HepG2 (cell line): Measurements from ENCODE around the gene CAMSAP2. TPM values are rescaled to one million over a fixed set of nuclear protein-coding genes. Genes with fewer than 3 reads are reported as not detected.

ENCODE experiments used
- ATAC-seq: fragments of 200-7000 bp; cut with Tn5 transposase; 3 replicates; pipeline ENCODE4 v1.9.1; 2020; ENCODE audit warnings: mild to moderate bottlenecking, moderate library complexity
- BruUV-seq: library from RNA; stranded (reverse); fragments of 400-500 nt; replicated peaks from 2 replicates; lab custom pipeline; 2021; lab: Mats Ljungman, UMichigan
- CTCF ChIA-PET: fragments of 300-600 bp; formaldehyde crosslinking; extraction: SDS; loops from one replicate; lab custom pipeline; 2021; ENCODE audit warnings: low total read pairs, inconsistent platforms, low intra/inter-chr PET ratio; lab: Yijun Ruan, JAX
- POLR2A ChIA-PET: fragments of 350-600 bp; sonication (Branson Sonifier 250); formaldehyde crosslinking; loops from one replicate; lab custom pipeline; 2020; ENCODE audit warnings: antibody characterized with exemption, inconsistent platforms; lab: Yijun Ruan, JAX
- DNase-seq: peaks from one replicate; pipeline ENCODE4 v3.0.0-alpha.2; 2015; ENCODE audit warnings: low spot score
- FAIRE-seq: peaks from 3 replicates; lab custom pipeline; 2011; peaks lifted over from hg19 to GRCh38; lab: Jason Lieb, UNC
- H2AFZ ChIP-seq: one replicate; pipeline ENCODE4 v1.6.1; 2011; ENCODE audit warnings: low read length, inconsistent platforms
- H3K27ac ChIP-seq: fragments of 300-600 bp; 3 replicates; pipeline ENCODE4 v1.8.0; 2011; ENCODE audit warnings: mixed run types, mild to moderate bottlenecking, mixed read lengths, low read length, inconsistent platforms; ENCODE audit not compliant: insufficient read depth; ENCODE audit errors: extremely low read length
- H3K27me3 ChIP-seq, 2 experiments: fragments of 200-600 bp in 1 of 2; 2 replicates in 1 of 2; 3 replicates in 1 of 2; pipeline versions ENCODE4 v1.6.0 to v1.8.0; 2011; ENCODE audit warnings: low read length in 2 of 2, mild to moderate bottlenecking in 2 of 2, moderate library complexity in 2 of 2, inconsistent platforms in 1 of 2; ENCODE audit not compliant: insufficient read depth in 2 of 2, control insufficient read depth in 1 of 2
- H3K36me3 ChIP-seq, 2 experiments: fragments of 200-600 bp in 1 of 2; replicated peaks in 1 of 2; 2 replicates in 1 of 2; 3 replicates in 1 of 2; pipeline versions ENCODE4 v1.5.1 to v1.8.0; 2011; ENCODE audit warnings: low read length in 2 of 2, inconsistent platforms in 1 of 2; ENCODE audit not compliant: insufficient read depth in 2 of 2, control insufficient read depth in 1 of 2
- H3K4me1 ChIP-seq: 2 replicates; pipeline ENCODE4 v1.5.1; 2012; ENCODE audit warnings: low read length, inconsistent platforms; ENCODE audit not compliant: insufficient read depth
- H3K4me2 ChIP-seq: 2 replicates; pipeline ENCODE4 v1.6.0; 2011; ENCODE audit warnings: low read depth, low read length, inconsistent platforms
- H3K4me3 ChIP-seq, 3 experiments: fragments of 200-600 bp in 1 of 3; sonication (generic), shearing (Covaris generic) in 1 of 3; replicated peaks in 1 of 3; 2 replicates each; pipeline ENCODE4 v1.5.1; 2011 to 2016; ENCODE audit warnings: low read length in 3 of 3, inconsistent platforms in 2 of 3, low read depth in 2 of 3, mild to moderate bottlenecking in 2 of 3, control low read depth in 1 of 3, mixed read lengths in 1 of 3; ENCODE audit not compliant: insufficient read depth in 1 of 3
- H3K79me2 ChIP-seq: one replicate; pipeline ENCODE4 v1.6.1; 2011; ENCODE audit warnings: low read length, inconsistent platforms; ENCODE audit not compliant: insufficient read depth
- H3K9ac ChIP-seq: 2 replicates; pipeline ENCODE4 v1.6.0; 2011; ENCODE audit warnings: mild to moderate bottlenecking, low read depth, low read length, inconsistent platforms; ENCODE audit not compliant: insufficient read depth
- H3K9me3 ChIP-seq: 2 replicates; pipeline ENCODE4 v1.5.1; 2012; ENCODE audit warnings: mild to moderate bottlenecking, low read length
- H4K20me1 ChIP-seq: 2 replicates; pipeline ENCODE4 v1.6.0; 2011; ENCODE audit warnings: inconsistent platforms, mild to moderate bottlenecking, low read length, moderate library complexity; ENCODE audit not compliant: insufficient read depth
- CC2D1A ChIP-seq: sonication (generic); formaldehyde crosslinking; IDR thresholded peaks from 2 replicates; pipeline ENCODE4 v1.8.1; 2023; ENCODE audit warnings: mild to moderate bottlenecking, missing genetic modification reagents
- CCDC6 ChIP-seq: sonication (generic); formaldehyde crosslinking; IDR thresholded peaks from 2 replicates; pipeline ENCODE4 v1.8.1; 2022; ENCODE audit warnings: mild to moderate bottlenecking, missing genetic modification reagents, moderate library complexity
- CHD4 ChIP-seq: fragments of 200-600 bp; sonication (generic); IDR thresholded peaks from 2 replicates; pipeline ENCODE4 v1.7.0; 2017; ENCODE audit warnings: mild to moderate bottlenecking, low read length, borderline replicate concordance
- FIP1L1 ChIP-seq: fragments of 200-400 bp; formaldehyde crosslinking; IDR thresholded peaks from 2 replicates; pipeline ENCODE4 v1.6.1; 2018; ENCODE audit warnings: low read depth, mild to moderate bottlenecking, low read length, moderate library complexity, borderline replicate concordance; ENCODE audit not compliant: insufficient read depth
- HNRNPK ChIP-seq: fragments of 200-400 bp; formaldehyde crosslinking; IDR thresholded peaks from 2 replicates; pipeline ENCODE4 v1.6.1; 2018; ENCODE audit warnings: low read length, low read depth, moderate library complexity, mild to moderate bottlenecking; ENCODE audit not compliant: poor library complexity, severe bottlenecking
- MAFG ChIP-seq: sonication (generic); formaldehyde crosslinking; IDR thresholded peaks from 2 replicates; pipeline ENCODE4 v1.5.1; 2020; ENCODE audit warnings: mild to moderate bottlenecking, missing genetic modification reagents
- MXI1 ChIP-seq: IDR thresholded peaks from 3 replicates; pipeline ENCODE4 v1.6.1; 2012; ENCODE audit warnings: low read depth, low read length, inconsistent platforms, borderline replicate concordance
- NFKBIZ ChIP-seq: IDR thresholded peaks from 2 replicates; pipeline ENCODE4 v1.6.1; 2018; ENCODE audit warnings: missing genetic modification reagents, missing compliant biosample characterization
- REL ChIP-seq: sonication (generic); formaldehyde crosslinking; conservative IDR thresholded peaks from 2 replicates; pipeline ENCODE4 v1.8.0; 2022; ENCODE audit warnings: mild to moderate bottlenecking, missing genetic modification reagents, moderate library complexity
- SMYD3 ChIP-seq: sonication (generic); formaldehyde crosslinking; IDR thresholded peaks from 2 replicates; pipeline ENCODE4 v1.8.1; 2023; ENCODE audit warnings: mild to moderate bottlenecking, missing genetic modification reagents
- TOE1 ChIP-seq: sonication (generic); formaldehyde crosslinking; IDR thresholded peaks from 2 replicates; pipeline ENCODE4 v1.4.0; 2020; ENCODE audit warnings: mild to moderate bottlenecking, missing genetic modification reagents
- ZFP36L2 ChIP-seq: sonication (generic); formaldehyde crosslinking; IDR thresholded peaks from 2 replicates; pipeline ENCODE4 v1.4.0; 2020; ENCODE audit warnings: missing genetic modification reagents
- ZFP91 ChIP-seq: sonication (generic); formaldehyde crosslinking; IDR thresholded peaks from 2 replicates; pipeline ENCODE4 v1.9.0; 2022; ENCODE audit warnings: missing genetic modification reagents, mild to moderate bottlenecking, borderline replicate concordance
- ZNF609 ChIP-seq: sonication (generic); formaldehyde crosslinking; IDR thresholded peaks from 2 replicates; pipeline ENCODE4 v1.4.0; 2020; ENCODE audit warnings: mild to moderate bottlenecking, missing genetic modification reagents, borderline replicate concordance
- ZNF660 ChIP-seq: sonication (generic); formaldehyde crosslinking; IDR thresholded peaks from 2 replicates; pipeline ENCODE4 v1.5.1; 2020; ENCODE audit warnings: mild to moderate bottlenecking, low read depth, missing genetic modification reagents, borderline replicate concordance
- ZSCAN25 ChIP-seq: sonication (generic); formaldehyde crosslinking; IDR thresholded peaks from 2 replicates; pipeline ENCODE4 v1.8.0; 2022; ENCODE audit warnings: mild to moderate bottlenecking, missing genetic modification reagents
- WGBS: methylation state at CpG from one replicate; pipeline ENCODE4 v1.1.6; 2017; ENCODE audit warnings: low lambda C conversion rate; 5-methylcytosine and 5-hydroxymethylcytosine counted together
- in situ Hi-C: cut with HindIII; loops from 2 replicates; pipeline ENCODE4 v1.10.0; 2017; ENCODE audit warnings: low pct_unique_long_range_greater_than_20kb; ENCODE audit not compliant: extremely low pct_ligation_motif_present
- intact Hi-C: fragments of 100-400 bp; cut with micrococcal nuclease; formaldehyde crosslinking; loops from one replicate; pipeline ENCODE4 v1.10.0; 2022; ENCODE audit not compliant: unreplicated experiment
- polyA plus RNA-seq, 8 experiments: library from polyadenylated mRNA; depleted of rRNA in 3 of 8; stranded (reverse) in 7 of 8; unstranded in 1 of 8; fragments of >200 nt; fragmentation: Illumina TruSeq in 4 of 8; extraction: Trizol in 4 of 8; gene quantifications; 2 replicates each; pipeline versions ENCODE4 v1.2.1 to v1.2.3, GENCODE V29; 2011 to 2016; ENCODE audit warnings: low read depth in 4 of 8, missing spikeins in 1 of 8, mixed read lengths in 1 of 8; ENCODE audit not compliant: insufficient read depth in 1 of 8
- total RNA-seq, 5 experiments: library from RNA; depleted of rRNA; stranded (reverse); fragments of >200 nt; fragmentation: Illumina TruSeq; extraction: Trizol; gene quantifications; 2 replicates each; pipeline ENCODE4 v1.2.3, GENCODE V29; 2016; ENCODE audit warnings: low read depth in 1 of 5
- TF ChIP-seq, protein P1 (sequence below): sonication (generic); formaldehyde crosslinking; IDR thresholded peaks from 2 replicates; pipeline ENCODE4 v1.5.0; 2020; ENCODE audit warnings: missing genetic modification reagents, mild to moderate bottlenecking, borderline replicate concordance

Gene CAMSAP2
- total and polyA plus RNA-seq, 2 of the 13 experiments (the other 11 are each of a cell fraction or from before 2014, with no cell fraction given) = 3.4 to 8.2 TPM

- Histone ChIP-seq H4K20me1 (no peaks in the 10 kb centered on the region), H3K4me3 (no peak overlapping the region), H3K36me3 (0 out of 5 replicates have a peak, but pooled peaks cover 1 to 7% of the 10 kb centered on the region in 2 experiments), H3K79me2 (peaks cover 2% of the 10 kb centered on the region)
- no peak for ATAC-seq
- CTCF ChIA-PET = no interaction called here
- 91% methylated on average over 4 of the region's 4 CpGs for WGBS
- no peak for FAIRE-seq
- POLR2A ChIA-PET = no interaction called here
- no peak for TF ChIP-seq TOE1 (CRISPR knock-in tag)
- no peak for TF ChIP-seq ZFP36L2 (CRISPR knock-in tag)
- no peak for TF ChIP-seq ZNF660 (CRISPR knock-in tag)
- no peak for TF ChIP-seq CCDC6
- TF ChIP-seq SMYD3 (CRISPR knock-in tag) = no peak
- no peak for TF ChIP-seq HNRNPK
- TF ChIP-seq ZFP91 (CRISPR knock-in tag) = no peak
- TF ChIP-seq ZNF609 (CRISPR knock-in tag) = no peak
- no peak for TF ChIP-seq ZSCAN25
- no peak for TF ChIP-seq REL (CRISPR knock-in tag)
- no peak for TF ChIP-seq NFKBIZ (CRISPR knock-in tag)
- no peak for TF ChIP-seq MAFG
- TF ChIP-seq, protein P1, sequence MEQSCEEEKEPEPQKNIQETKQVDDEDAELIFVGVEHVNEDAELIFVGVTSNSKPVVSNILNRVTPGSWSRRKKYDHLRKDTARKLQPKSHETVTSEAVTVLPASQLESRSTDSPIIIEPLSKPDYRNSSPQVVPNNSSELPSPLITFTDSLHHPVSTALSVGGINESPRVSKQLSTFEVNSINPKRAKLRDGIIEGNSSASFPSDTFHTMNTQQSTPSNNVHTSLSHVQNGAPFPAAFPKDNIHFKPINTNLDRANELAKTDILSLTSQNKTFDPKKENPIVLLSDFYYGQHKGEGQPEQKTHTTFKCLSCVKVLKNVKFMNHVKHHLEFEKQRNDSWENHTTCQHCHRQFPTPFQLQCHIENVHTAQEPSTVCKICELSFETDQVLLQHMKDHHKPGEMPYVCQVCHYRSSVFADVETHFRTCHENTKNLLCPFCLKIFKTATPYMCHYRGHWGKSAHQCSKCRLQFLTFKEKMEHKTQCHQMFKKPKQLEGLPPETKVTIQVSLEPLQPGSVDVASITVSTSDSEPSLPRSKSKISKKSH (CRISPR knock-in tag) = no peak
- no peak for TF ChIP-seq FIP1L1
- no peak for TF ChIP-seq CC2D1A (CRISPR knock-in tag)
- TF ChIP-seq MXI1 = no peak
- no peak for TF ChIP-seq CHD4
- TF ChIP-seq, all 625 proteins: peak for 0
- DNase-seq = no peak
- Histone ChIP-seq H3K4me1 (0 out of 2 replicates have a peak, but pooled peaks cover 14% of the 10 kb centered on the region), H3K9ac (no peak overlapping the region), H2AFZ (no peak overlapping the region), H3K9me3 (no peaks in the 10 kb centered on the region), H3K27ac (no peak overlapping the region), H3K27me3 (no peaks in the 10 kb centered on the region), H3K4me2 (no peak overlapping the region)
- in situ Hi-C loops = no loop called here
- no TSS peak for BruUV-seq
- intact Hi-C loops = no loop called here
Observed at GRCh38 chr1:200786788-200787187, 48.1 kb downstream of the CAMSAP2 start.
